SK-N-SH (cell line): ENCODE measurements around the gene PROM2. TPM values are rescaled to one million over a fixed set of nuclear protein-coding genes. Genes with fewer than 3 reads are reported as not detected.

Experiments
- CTCF ChIA-PET: fragments of 300-600, 350-600 bp; formaldehyde crosslinking; extraction: SDS; loops from one replicate; lab custom pipeline; 2021; lab: Yijun Ruan, JAX
- POLR2A ChIA-PET: fragments of 350-600 bp; sonication (Branson Sonifier 250); formaldehyde crosslinking; extraction: SDS; loops from one replicate; lab custom pipeline; 2020; ENCODE audit warnings: antibody characterized with exemption, inconsistent platforms; lab: Yijun Ruan, JAX
- DNase-seq: peaks from one replicate; pipeline ENCODE4 v3.0.0; 2012
- H2AFZ ChIP-seq: fragments of 200-600 bp; sonication (generic); 2 replicates; pipeline ENCODE4 v1.8.1; 2016; ENCODE audit warnings: antibody characterized with exemption, mild to moderate bottlenecking, low read depth
- H3F3A ChIP-seq: fragments of 200-600 bp; sonication (generic); replicated peaks from 2 replicates; pipeline ENCODE3; 2016; ENCODE audit warnings: antibody characterized with exemption, mild to moderate bottlenecking; ENCODE audit not compliant: insufficient read depth
- H3K27ac ChIP-seq, 2 experiments: fragments of 200-500 bp in 1 of 2; fragments of 200-600 bp in 1 of 2; sonication (Bioruptor generic) in 1 of 2; sonication (generic), shearing (Covaris generic) in 1 of 2; 2 replicates each; pipeline versions ENCODE4 v1.5.1 to v1.6.1; 2014 to 2016; ENCODE audit warnings: low read depth in 2 of 2, inconsistent platforms in 1 of 2, low read length in 1 of 2, mild to moderate bottlenecking in 1 of 2, mixed read lengths in 1 of 2
- H3K27me3 ChIP-seq: fragments of 200-600 bp; sonication (generic), shearing (Covaris generic); 2 replicates; pipeline ENCODE4 v1.6.1; 2016; ENCODE audit warnings: mixed run types; ENCODE audit not compliant: insufficient read depth
- H3K36me3 ChIP-seq, 2 experiments: fragments of 200-500 bp in 1 of 2; fragments of 200-600 bp in 1 of 2; sonication (Bioruptor generic) in 1 of 2; sonication (generic) in 1 of 2; replicated peaks in 1 of 2; 2 replicates each; pipeline versions ENCODE3 to v1.5.1; 2014 to 2016; ENCODE audit warnings: low read length in 1 of 2, mild to moderate bottlenecking in 1 of 2; ENCODE audit not compliant: insufficient read depth in 2 of 2, control insufficient read depth in 1 of 2
- H3K4me1 ChIP-seq, 2 experiments: fragments of 200-500 bp in 1 of 2; fragments of 200-600 bp in 1 of 2; sonication (Bioruptor generic) in 1 of 2; sonication (generic), shearing (Covaris generic) in 1 of 2; 2 replicates each; pipeline versions ENCODE4 v1.5.1 to v1.6.1; 2014 to 2016; ENCODE audit warnings: low read depth in 1 of 2, low read length in 1 of 2, mixed run types in 1 of 2; ENCODE audit not compliant: insufficient read depth in 2 of 2, control insufficient read depth in 1 of 2
- H3K4me2 ChIP-seq: fragments of 200-600 bp; sonication (generic), shearing (Covaris generic); 2 replicates; pipeline ENCODE4 v1.6.1; 2017; ENCODE audit warnings: mixed run types
- H3K4me3 ChIP-seq, 2 experiments: fragments of 200-500 bp in 1 of 2; fragments of 200-600 bp in 1 of 2; sonication (Bioruptor generic) in 1 of 2; sonication (generic), shearing (Covaris generic) in 1 of 2; 2 replicates each; pipeline versions ENCODE4 v1.5.1 to v1.8.1; 2014 to 2016; ENCODE audit warnings: low read depth in 2 of 2, inconsistent platforms in 1 of 2, low read length in 1 of 2, mild to moderate bottlenecking in 1 of 2, mixed read lengths in 1 of 2, moderate library complexity in 1 of 2
- H3K79me2 ChIP-seq: fragments of 200-600 bp; sonication (generic); 2 replicates; pipeline ENCODE4 v1.8.1; 2017; ENCODE audit warnings: mild to moderate bottlenecking; ENCODE audit not compliant: insufficient read depth
- H3K9ac ChIP-seq: fragments of 200-600 bp; sonication (generic); 2 replicates; pipeline ENCODE4 v1.6.1; 2017; ENCODE audit warnings: mixed run types
- H3K9me2 ChIP-seq: fragments of 200-600 bp; sonication (generic); 2 replicates; pipeline ENCODE4 v1.6.1; 2017; ENCODE audit warnings: mixed run types
- H3K9me3 ChIP-seq: fragments of 200-600 bp; sonication (generic); 2 replicates; pipeline ENCODE4 v1.6.1; 2017; ENCODE audit warnings: mixed run types, mild to moderate bottlenecking, moderate library complexity
- H4K20me1 ChIP-seq: fragments of 200-600 bp; sonication (generic); 2 replicates; pipeline ENCODE4 v1.6.1; 2017; ENCODE audit warnings: mild to moderate bottlenecking, mixed run types; ENCODE audit not compliant: insufficient read depth
- ELF1 ChIP-seq: IDR thresholded peaks from 2 replicates; pipeline ENCODE4 v1.4.0; 2012
- EP300 ChIP-seq, 2 experiments: IDR thresholded peaks; 2 replicates each; pipeline versions ENCODE4 v1.4.0 to v1.6.1; 2012; ENCODE audit warnings: borderline replicate concordance in 1 of 2, low read depth in 1 of 2, low read length in 1 of 2
- FOSL2 ChIP-seq: IDR thresholded peaks from 2 replicates; pipeline ENCODE4 v1.4.0; 2012; ENCODE audit warnings: low read depth, mild to moderate bottlenecking, moderate library complexity, borderline replicate concordance
- FOXM1 ChIP-seq: IDR thresholded peaks from 2 replicates; pipeline ENCODE4 v1.4.0; 2012; ENCODE audit warnings: low read depth, mild to moderate bottlenecking
- GABPA ChIP-seq: IDR thresholded peaks from 2 replicates; pipeline ENCODE4 v1.4.0; 2012; ENCODE audit warnings: low read depth, mild to moderate bottlenecking
- JUND ChIP-seq: IDR thresholded peaks from 2 replicates; pipeline ENCODE4 v1.4.0; 2012
- MEF2A ChIP-seq: IDR thresholded peaks from 2 replicates; pipeline ENCODE4 v1.4.0; 2012; ENCODE audit warnings: low read depth, borderline replicate concordance
- MXI1 ChIP-seq: IDR thresholded peaks from 2 replicates; pipeline ENCODE4 v1.6.1; 2012; ENCODE audit warnings: mild to moderate bottlenecking, low read depth, low read length, improper control_type of control experiment
- RCOR1 ChIP-seq: fragments of 150-350 bp; IDR thresholded peaks from 2 replicates; pipeline ENCODE4 v1.6.1; 2017; ENCODE audit warnings: antibody characterized with exemption, low read length
- RXRA ChIP-seq: IDR thresholded peaks from 2 replicates; pipeline ENCODE4 v1.4.0; 2012; ENCODE audit warnings: low read depth, mild to moderate bottlenecking, borderline replicate concordance
- TCF12 ChIP-seq: IDR thresholded peaks from 2 replicates; pipeline ENCODE4 v1.4.0; 2012
- TEAD4 ChIP-seq: IDR thresholded peaks from 2 replicates; pipeline ENCODE4 v1.4.0; 2012; ENCODE audit warnings: mild to moderate bottlenecking, borderline replicate concordance; ENCODE audit not compliant: insufficient read depth
- YY1 ChIP-seq: IDR thresholded peaks from 2 replicates; pipeline ENCODE4 v1.4.0; 2012; ENCODE audit warnings: low read depth, mild to moderate bottlenecking
- polyA plus RNA-seq, 3 experiments: library from polyadenylated mRNA; depleted of rRNA; stranded (reverse); fragments of >200 nt; gene quantifications; 2 replicates each; pipeline ENCODE4 v1.2.3, GENCODE V29; 2012
- TF ChIP-seq, protein P1 (sequence below): IDR thresholded peaks from 2 replicates; pipeline ENCODE4 v1.4.0; 2012; ENCODE audit warnings: low read depth
- TF ChIP-seq, protein P2 (sequence below): IDR thresholded peaks from 2 replicates; pipeline ENCODE4 v1.6.1; 2012; ENCODE audit warnings: mild to moderate bottlenecking, low read depth, low read length, moderate library complexity
- TF ChIP-seq, protein P3 (sequence below): fragments of 150-350 bp; IDR thresholded peaks from 2 replicates; pipeline ENCODE4 v1.6.1; 2017; ENCODE audit warnings: antibody characterized with exemption, low read length, low read depth, borderline replicate concordance
- TF ChIP-seq, protein P4 (sequence below): IDR thresholded peaks from 2 replicates; pipeline ENCODE4 v1.4.0; 2012; ENCODE audit warnings: low read depth, borderline replicate concordance

Gene PROM2
- polyA plus RNA-seq, 1 of the 3 experiments (the other 2 are of a cell fraction) = 0.38 TPM

DNA sequence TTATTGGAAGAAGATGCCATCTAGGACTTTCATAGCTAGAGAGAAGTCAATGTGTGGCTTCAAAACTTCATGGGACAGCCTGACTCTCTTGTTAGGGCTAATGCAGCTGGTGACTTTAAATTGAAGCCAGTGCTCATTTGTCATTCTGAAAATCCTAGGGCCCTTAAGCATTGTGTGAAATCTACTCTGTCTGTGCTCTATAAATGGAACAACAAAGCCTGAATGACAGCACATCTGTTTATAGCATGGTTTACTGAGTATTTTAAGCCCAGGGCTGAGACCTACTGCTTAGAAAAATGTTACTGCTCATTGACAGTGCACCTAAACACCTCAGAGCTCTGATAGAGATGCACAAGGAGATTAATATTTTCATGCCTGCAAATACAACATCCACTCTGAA, 36.1 kb upstream of the PROM2 start:
- H3F3A ChIP-seq = no peaks in the 10 kb centered on the region
- H3K4me3 ChIP-seq = no peak overlapping the region
- no peak overlapping the region for H3K27ac ChIP-seq
- TF ChIP-seq MXI1 (no peak), YY1 (no peak), RXRA (no peak), TCF12 (no peak), RCOR1 (no peak), MEF2A (no peak), GABPA (no peak), ELF1 (no peak), FOXM1 (no peak), JUND (no peak), TEAD4 (no peak), FOSL2 (no peak), EP300 (IDR thresholded peaks at IDR 0.05; ENCODE audit: borderline replicate concordance in 1 of 2, low read depth in 1 of 2, low read length in 1 of 2) (no peak)
- TF ChIP-seq, protein P1, sequence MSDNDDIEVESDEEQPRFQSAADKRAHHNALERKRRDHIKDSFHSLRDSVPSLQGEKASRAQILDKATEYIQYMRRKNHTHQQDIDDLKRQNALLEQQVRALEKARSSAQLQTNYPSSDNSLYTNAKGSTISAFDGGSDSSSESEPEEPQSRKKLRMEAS = no peak
- TF ChIP-seq, protein P2, sequence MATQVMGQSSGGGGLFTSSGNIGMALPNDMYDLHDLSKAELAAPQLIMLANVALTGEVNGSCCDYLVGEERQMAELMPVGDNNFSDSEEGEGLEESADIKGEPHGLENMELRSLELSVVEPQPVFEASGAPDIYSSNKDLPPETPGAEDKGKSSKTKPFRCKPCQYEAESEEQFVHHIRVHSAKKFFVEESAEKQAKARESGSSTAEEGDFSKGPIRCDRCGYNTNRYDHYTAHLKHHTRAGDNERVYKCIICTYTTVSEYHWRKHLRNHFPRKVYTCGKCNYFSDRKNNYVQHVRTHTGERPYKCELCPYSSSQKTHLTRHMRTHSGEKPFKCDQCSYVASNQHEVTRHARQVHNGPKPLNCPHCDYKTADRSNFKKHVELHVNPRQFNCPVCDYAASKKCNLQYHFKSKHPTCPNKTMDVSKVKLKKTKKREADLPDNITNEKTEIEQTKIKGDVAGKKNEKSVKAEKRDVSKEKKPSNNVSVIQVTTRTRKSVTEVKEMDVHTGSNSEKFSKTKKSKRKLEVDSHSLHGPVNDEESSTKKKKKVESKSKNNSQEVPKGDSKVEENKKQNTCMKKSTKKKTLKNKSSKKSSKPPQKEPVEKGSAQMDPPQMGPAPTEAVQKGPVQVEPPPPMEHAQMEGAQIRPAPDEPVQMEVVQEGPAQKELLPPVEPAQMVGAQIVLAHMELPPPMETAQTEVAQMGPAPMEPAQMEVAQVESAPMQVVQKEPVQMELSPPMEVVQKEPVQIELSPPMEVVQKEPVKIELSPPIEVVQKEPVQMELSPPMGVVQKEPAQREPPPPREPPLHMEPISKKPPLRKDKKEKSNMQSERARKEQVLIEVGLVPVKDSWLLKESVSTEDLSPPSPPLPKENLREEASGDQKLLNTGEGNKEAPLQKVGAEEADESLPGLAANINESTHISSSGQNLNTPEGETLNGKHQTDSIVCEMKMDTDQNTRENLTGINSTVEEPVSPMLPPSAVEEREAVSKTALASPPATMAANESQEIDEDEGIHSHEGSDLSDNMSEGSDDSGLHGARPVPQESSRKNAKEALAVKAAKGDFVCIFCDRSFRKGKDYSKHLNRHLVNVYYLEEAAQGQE = no peak
- TF ChIP-seq, protein P3, sequence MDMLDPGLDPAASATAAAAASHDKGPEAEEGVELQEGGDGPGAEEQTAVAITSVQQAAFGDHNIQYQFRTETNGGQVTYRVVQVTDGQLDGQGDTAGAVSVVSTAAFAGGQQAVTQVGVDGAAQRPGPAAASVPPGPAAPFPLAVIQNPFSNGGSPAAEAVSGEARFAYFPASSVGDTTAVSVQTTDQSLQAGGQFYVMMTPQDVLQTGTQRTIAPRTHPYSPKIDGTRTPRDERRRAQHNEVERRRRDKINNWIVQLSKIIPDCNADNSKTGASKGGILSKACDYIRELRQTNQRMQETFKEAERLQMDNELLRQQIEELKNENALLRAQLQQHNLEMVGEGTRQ = no peak
- TF ChIP-seq, protein P4, sequence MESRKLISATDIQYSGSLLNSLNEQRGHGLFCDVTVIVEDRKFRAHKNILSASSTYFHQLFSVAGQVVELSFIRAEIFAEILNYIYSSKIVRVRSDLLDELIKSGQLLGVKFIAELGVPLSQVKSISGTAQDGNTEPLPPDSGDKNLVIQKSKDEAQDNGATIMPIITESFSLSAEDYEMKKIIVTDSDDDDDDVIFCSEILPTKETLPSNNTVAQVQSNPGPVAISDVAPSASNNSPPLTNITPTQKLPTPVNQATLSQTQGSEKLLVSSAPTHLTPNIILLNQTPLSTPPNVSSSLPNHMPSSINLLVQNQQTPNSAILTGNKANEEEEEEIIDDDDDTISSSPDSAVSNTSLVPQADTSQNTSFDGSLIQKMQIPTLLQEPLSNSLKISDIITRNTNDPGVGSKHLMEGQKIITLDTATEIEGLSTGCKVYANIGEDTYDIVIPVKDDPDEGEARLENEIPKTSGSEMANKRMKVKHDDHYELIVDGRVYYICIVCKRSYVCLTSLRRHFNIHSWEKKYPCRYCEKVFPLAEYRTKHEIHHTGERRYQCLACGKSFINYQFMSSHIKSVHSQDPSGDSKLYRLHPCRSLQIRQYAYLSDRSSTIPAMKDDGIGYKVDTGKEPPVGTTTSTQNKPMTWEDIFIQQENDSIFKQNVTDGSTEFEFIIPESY = no peak
- H3K27me3 ChIP-seq = no peaks in the 10 kb centered on the region
- H2AFZ ChIP-seq = no peak overlapping the region
- ChIA-PET POLR2A (no interaction called here), CTCF (interaction anchor here (1.3 kb wide), 1 partner anchor 107 kb away, joined by 7 read pairs; no protein-coding TSS in a partner anchor)
- H3K9me2 ChIP-seq = no peaks in the 10 kb centered on the region
- H3K36me3 ChIP-seq = no peaks in the 10 kb centered on the region
- H3K9ac ChIP-seq = no peak overlapping the region
- DNase-seq = no peak
- H3K79me2 ChIP-seq = no peaks in the 10 kb centered on the region
- no peaks in the 10 kb centered on the region for H4K20me1 ChIP-seq
- no peaks in the 10 kb centered on the region for H3K9me3 ChIP-seq
- H3K4me1 ChIP-seq = no peaks in the 10 kb centered on the region
- no peak overlapping the region for H3K4me2 ChIP-seq
